Cerebellar cortex (tissue), 1 donor: Measurements from ENCODE around the gene KRTAP10-3.
A peak's percentile ranks its signal among the peaks of the same experiment; 100 is the strongest.
"Not testable (repeated sequence)": the region's sequence is repeated elsewhere in the genome, so short reads cannot be mapped to it uniquely, and the experiment has no call there.

Source experiments
- DNase-seq: peaks from one replicate; pipeline ENCODE4 v3.0.0-alpha.2; 2015; ENCODE audit warnings: low spot score

Gene KRTAP10-3

DNA sequence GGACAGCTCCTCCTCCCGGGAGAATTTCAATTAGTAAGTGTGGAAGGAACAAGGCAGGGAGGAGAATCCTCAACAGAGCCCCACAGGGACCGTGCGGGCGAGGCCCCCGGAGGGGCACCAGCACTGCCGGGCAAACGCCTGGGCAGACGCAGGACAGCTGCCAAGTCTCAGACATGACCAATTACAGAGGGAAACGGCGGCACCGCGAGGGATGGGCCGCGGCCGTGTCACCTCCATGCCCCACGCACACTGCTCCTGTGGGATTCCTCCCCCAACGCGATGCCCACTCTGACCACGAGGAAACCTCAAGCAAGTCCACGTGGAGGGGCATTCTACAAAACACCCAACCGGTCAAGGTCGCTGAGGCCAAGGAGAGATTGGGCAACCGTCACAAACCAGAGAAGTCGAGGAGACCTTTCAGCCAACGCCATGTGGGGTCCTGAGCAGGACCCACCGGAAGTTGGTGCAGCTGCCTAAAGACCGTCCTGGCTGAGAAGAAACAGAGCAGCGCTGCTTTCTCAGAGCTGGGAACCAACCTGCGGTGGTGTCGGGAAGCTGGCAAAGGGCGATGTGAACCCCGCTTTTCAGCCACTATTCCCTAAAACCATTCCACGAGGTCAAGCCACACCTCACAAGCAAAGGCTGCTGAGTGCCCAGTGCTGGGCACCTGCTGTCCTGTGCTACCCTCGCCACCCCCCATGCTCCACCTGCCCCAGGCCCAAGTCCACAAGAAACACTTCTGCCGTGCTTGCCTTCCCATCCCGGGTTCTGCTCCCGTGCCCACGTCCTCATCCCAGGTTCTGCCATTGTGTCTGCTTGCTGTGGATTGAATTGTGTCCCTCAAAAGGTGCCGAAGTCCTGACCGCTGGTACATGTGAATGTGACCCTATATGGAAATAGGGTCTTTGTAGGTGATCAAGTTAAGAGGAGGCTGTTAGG is 13.5 kb upstream of the KRTAP10-3 start:
- DNase-seq = no peak

- no peak for DNase-seq
Observed at GRCh38 chr21:44571296-44571695, 12.7 kb upstream of the KRTAP10-3 start.

DNA sequence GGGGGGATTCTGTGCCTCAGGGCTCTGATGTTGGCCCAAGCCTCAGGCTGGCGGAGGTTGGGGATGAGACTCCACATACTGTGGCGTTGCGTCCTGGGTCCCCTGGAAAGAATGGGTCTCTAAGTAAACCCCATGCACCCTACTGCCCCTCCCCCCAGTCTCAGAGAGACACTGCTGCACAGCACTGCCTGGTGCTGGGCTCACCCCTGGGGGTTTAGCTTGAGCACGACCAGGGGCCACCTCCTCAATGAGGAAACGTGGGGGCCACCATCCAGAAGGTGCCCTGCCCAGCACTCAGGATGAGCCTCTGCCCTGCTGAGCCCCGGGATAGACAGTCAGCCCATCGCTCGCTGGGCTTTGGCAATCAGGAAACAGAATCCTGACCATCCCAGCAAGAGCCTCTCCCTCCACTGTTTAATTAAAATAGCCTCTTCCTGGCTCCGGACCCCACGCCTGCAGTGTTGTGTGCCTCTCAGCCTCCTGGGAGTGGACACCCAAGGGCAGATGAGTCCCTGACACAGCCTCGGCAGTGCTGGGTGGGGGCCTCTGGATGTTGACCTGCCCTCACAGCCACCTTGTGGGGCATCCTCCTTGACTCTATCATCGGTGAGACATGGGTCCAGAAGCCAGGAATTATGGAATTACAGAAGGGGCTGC is 11.4 kb upstream of the KRTAP10-3 start:
- no peak for DNase-seq

GRCh38 chr21:44568667-44569556 is 10.3 kb upstream of the KRTAP10-3 start:
- DNase-seq = no peak

DNA sequence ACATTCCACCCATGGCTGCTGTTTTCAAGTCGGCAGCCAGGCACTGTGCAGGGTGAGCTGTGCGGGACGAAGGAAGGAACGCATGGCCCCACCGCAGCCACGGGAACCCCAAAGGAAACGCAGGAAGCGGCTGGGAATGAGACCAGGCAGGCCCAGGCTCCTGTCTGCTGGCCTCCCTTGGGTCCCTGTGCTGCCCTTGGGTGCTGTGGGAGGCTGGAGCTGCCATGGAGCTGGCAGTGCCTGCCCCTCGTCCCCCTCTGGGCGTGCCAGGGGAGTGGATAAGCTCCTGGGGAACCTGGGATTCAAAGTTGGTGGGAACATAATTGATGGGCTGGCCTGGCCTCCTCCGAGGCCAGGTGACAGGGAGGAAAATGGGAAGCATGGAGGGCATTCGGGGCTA is 9.7 kb upstream of the KRTAP10-3 start:
- DNase-seq = no peak

DNA sequence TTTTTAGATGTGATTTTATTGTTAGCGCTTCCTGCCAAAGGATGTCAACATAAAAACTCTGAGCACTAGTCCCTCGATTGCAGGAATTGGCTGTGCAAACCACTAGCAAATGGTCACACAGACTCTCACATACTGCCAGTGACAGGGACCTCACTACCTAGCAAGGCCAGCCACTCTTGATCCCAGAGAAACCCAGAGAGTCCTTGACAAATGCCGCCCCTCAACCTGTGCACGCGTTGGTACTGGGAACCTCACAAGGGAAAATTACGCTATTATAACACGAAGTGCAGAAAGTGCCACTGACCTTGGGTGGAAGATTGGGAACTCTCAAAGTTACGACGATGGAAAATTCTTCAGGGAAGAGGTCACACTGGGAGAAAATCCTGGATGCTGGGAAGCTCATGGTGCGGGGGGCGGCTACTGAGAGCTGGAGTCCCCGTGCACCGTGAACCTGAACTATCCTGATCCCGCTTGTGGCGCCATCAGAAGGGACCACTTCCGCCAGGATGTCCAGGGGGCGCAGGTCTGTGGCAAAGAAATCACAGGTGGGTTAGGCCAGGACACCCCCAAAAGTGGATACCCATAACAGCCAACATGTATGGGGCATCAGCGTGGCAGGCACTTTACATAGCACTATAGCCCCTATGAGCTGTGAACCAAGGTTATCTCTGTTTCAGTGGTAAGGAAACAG is 9.0 kb upstream of the KRTAP10-3 start:
- no peak for DNase-seq

- no peak for DNase-seq
Observed at GRCh38 chr21:44566403-44566802, 7.8 kb upstream of the KRTAP10-3 start.

DNA sequence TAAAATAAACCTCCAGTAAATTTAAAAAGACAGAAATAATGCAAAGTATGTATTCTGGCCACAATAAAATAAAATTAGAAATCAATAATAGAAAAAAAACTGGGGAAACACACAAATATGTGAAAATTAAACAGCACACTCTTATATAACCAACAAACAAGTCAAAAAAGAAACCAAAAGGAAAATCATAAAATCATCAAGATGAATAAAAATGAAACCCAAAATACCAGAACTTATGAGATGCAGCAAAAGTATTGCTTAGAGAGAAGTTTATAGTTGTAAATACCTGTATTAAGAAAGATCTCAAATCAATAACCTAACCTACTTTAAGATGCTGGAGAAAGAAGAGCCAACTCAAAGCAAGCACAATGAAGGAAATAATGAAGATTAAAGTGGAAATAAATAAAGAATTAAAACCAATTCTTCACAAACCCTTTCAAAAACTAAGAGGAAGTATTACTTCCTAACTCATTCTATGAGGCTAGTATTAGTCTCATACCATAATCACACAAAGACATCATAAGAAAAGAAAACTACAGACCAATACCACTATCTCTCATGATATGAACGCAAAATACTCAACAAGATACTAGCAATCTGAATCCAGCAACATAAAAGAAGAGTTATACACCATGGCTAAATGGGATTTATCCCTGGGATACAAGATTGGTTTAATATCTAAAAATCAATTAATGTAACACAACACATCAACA is 6.4 kb upstream of the KRTAP10-3 start:
- no peak for DNase-seq

GRCh38 chr21:44564099-44564498 is 5.5 kb upstream of the KRTAP10-3 start:
- DNase-seq = no peak

DNA sequence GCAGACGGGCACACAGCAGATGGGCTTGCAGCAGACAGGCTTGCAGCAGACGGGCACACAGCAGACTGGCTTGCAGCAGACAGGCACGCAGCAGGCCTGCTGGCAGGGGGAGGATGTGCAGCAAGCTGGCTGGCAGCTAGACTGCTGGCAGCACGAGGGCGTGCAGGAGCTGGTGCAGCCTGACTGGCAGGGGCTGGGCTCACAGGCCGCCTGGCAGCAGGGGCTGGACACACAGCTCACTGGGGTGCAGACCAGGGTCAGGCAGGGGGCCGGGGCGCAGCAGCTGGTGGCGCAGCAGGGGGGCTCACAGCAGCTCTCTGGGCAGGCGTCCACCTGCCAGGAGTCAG is 293 bp downstream of the KRTAP10-3 start:
- DNase-seq = not testable (repeated sequence)

- no peak for DNase-seq
Observed at GRCh38 chr21:44557491-44558328, 885 bp downstream of the KRTAP10-3 start.

GRCh38 chr21:44556879-44557278 is 1.7 kb downstream of the KRTAP10-3 start:
- no peak for DNase-seq

DNA sequence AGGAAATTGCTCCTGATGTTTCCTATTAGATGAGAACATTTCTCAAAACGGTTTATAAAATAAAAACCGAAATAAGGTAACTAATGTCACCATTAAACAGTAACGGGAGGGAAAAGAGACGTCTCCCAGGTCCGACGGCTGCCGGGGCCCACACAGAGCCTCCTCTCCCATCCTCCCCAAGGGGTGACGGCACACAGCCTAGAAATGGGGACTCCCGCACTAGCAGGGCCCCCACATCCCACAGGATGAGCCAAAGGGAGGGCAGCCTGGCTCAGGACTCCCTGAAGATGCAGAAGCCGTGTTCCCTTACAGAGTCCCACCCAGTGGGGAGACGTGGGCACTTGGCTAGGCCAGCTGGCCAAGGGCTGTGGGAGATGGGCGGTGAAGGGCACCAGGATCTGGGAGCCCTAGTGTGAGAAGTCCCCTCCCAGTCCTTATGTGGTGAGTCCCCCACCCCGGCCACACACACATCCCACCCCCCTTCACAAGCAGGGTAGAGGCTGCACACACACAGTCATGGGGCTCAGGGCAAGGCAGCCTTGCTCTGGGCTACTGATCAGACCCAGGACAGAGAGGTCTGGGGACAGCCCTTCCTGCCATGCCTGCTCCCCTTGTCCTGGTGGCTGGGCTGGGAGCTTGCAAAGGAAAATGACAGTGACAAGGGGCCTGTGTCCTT is 3.3 kb downstream of the KRTAP10-3 start:
- DNase-seq = no peak

- DNase-seq = no peak
Observed at GRCh38 chr21:44552681-44553080, 5.9 kb downstream of the KRTAP10-3 start.

DNA sequence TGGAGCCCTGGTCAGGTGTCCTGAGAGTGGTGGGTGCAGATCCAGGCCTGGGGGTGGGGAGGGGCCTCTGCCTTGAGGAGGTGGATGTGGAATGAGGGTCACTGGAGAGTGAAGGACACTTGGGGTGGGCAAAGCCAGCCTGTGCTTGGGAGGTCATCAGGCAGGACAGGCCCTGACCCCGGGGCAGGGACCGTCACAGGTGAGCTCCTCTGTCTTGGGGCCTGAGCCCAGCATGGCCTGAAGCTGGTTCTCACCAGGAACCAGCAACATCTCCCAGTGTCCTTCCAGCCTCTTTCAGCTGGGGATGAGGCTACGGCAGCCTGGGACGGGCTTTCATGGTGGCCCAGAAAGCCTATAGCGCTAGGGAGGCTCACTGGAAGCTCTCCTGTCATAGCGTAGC is 6.5 kb downstream of the KRTAP10-3 start:
- DNase-seq = no peak

GRCh38 chr21:44551340-44551961 is 7.1 kb downstream of the KRTAP10-3 start, which contains the start of gene KRTAP10-2:
Gene KRTAP10-2, minus strand, starts transcription at chr21:44551505. Its CDS starts 47 bp downstream, at chr21:44551458.
- DNase-seq = no peak

DNA sequence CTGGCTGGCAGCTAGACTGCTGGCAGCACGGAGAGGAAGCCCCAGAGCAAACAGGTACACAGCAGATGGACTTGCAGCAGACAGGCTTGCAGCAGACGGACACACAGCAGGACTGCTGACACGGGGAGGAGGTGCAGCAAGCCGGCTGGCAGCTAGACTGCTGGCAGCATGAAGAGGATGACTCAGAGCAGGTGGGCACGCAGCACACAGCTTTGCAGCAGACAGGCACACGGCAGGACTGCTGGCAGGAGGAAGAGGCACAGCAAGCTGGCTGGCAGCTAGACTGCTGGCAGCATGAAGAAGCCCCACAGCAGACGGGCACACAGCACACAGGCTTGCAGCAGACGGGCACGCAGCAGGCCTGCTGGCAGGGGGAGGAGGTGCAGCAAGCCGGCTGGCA is 7.8 kb downstream of the KRTAP10-3 start:
- peak; percentile 22 for DNase-seq

- not testable (repeated sequence) for DNase-seq
Observed at GRCh38 chr21:44550285-44550684, 8.3 kb downstream of the KRTAP10-3 start.
